IMR-90 (cell line): ENCODE data around the gene ZNF606.

Experiments
- BHLHE40 ChIP-seq: fragments of 150-350 bp; IDR thresholded peaks from 2 replicates; pipeline ENCODE4 v1.6.1; 2016; ENCODE audit warnings: mild to moderate bottlenecking, low read depth, low read length
- CEBPB ChIP-seq: IDR thresholded peaks from 2 replicates; pipeline ENCODE4 v1.6.1; 2012; ENCODE audit warnings: low read depth, low read length, improper control_type of control experiment
- CHD1 ChIP-seq: IDR thresholded peaks from 2 replicates; pipeline ENCODE4 v1.6.1; 2012; ENCODE audit warnings: low read depth, low read length, improper control_type of control experiment
- MAFK ChIP-seq: IDR thresholded peaks from 2 replicates; pipeline ENCODE4 v1.6.1; 2012; ENCODE audit warnings: low read depth, low read length, improper control_type of control experiment
- MXI1 ChIP-seq: IDR thresholded peaks from 2 replicates; pipeline ENCODE4 v1.6.1; 2012; ENCODE audit warnings: low read depth, mild to moderate bottlenecking, low read length, moderate library complexity, borderline replicate concordance
- NFE2L2 ChIP-seq: fragments of 150-350 bp; IDR thresholded peaks from 2 replicates; pipeline ENCODE4 v1.6.1; 2016; ENCODE audit warnings: low read depth, mild to moderate bottlenecking, low read length
- TF ChIP-seq, protein P1 (sequence below): conservative IDR thresholded peaks from 2 replicates; pipeline ENCODE4 v1.5.1; 2012; ENCODE audit warnings: mild to moderate bottlenecking, low read depth, low read length, improper control_type of control experiment

GRCh38 chr19:57947419-57948134 is 55.0 kb downstream of the ZNF606 start, which contains the start of gene ZNF256:
- TF ChIP-seq, protein P1, sequence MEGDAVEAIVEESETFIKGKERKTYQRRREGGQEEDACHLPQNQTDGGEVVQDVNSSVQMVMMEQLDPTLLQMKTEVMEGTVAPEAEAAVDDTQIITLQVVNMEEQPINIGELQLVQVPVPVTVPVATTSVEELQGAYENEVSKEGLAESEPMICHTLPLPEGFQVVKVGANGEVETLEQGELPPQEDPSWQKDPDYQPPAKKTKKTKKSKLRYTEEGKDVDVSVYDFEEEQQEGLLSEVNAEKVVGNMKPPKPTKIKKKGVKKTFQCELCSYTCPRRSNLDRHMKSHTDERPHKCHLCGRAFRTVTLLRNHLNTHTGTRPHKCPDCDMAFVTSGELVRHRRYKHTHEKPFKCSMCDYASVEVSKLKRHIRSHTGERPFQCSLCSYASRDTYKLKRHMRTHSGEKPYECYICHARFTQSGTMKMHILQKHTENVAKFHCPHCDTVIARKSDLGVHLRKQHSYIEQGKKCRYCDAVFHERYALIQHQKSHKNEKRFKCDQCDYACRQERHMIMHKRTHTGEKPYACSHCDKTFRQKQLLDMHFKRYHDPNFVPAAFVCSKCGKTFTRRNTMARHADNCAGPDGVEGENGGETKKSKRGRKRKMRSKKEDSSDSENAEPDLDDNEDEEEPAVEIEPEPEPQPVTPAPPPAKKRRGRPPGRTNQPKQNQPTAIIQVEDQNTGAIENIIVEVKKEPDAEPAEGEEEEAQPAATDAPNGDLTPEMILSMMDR, result peak; percentile 71
- TF ChIP-seq NFE2L2, result no peak
- no peak for TF ChIP-seq CHD1
- TF ChIP-seq MAFK, result no peak; the same call in 1 of the 2 replicates
- no peak for TF ChIP-seq CEBPB
- no peak; the same call in 1 of the 2 replicates for TF ChIP-seq MXI1
- TF ChIP-seq BHLHE40, result no peak
